HG03571 (cell line): Measurements from ENCODE around the gene HPD.

Source experiments
- ATAC-seq: cut with Tn5 transposase; IDR thresholded peaks from one replicate; pipeline ENCODE4 v1.9.1; 2021; ENCODE audit not compliant: unreplicated experiment

HPD gene

GRCh38 chr12:121828826-121829225, 29.8 kb downstream of the HPD start:
- no peak for ATAC-seq

GRCh38 chr12:121828306-121828705, 30.4 kb downstream of the HPD start:
- ATAC-seq = no peak

DNA sequence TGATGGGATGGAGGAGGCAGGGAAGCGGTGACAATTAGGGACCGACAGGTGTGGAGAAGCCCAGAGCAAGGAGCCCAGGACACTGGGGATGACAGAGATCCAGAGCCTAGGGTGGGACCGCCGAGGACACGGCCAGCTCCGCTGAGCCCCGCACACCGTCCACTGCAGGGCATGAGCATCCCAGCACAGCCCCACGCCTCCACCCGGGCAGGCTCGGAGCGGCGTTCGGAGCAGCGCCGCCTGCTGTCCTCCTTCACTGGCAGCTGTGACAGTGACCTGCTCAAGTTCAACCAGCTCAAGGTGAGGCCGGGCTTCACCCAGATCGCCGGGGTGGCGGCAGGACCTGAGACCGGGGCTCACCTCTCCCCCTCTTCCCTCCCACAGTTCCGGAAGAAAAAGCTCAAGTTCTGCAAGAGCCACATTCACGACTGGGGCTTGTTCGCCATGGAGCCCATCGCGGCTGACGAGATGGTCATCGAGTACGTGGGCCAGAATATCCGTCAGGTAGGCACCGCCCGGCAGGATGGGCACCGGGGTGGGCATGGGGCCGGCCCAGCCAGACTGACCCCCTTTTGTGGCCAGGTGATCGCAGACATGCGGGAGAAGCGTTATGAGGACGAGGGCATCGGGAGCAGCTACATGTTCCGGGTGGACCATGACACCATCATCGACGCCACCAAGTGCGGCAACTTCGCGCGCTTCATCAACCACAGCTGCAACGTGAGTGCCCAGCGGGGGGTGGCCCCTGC, 31.1 kb downstream of the HPD start:
- ATAC-seq = no peak

DNA sequence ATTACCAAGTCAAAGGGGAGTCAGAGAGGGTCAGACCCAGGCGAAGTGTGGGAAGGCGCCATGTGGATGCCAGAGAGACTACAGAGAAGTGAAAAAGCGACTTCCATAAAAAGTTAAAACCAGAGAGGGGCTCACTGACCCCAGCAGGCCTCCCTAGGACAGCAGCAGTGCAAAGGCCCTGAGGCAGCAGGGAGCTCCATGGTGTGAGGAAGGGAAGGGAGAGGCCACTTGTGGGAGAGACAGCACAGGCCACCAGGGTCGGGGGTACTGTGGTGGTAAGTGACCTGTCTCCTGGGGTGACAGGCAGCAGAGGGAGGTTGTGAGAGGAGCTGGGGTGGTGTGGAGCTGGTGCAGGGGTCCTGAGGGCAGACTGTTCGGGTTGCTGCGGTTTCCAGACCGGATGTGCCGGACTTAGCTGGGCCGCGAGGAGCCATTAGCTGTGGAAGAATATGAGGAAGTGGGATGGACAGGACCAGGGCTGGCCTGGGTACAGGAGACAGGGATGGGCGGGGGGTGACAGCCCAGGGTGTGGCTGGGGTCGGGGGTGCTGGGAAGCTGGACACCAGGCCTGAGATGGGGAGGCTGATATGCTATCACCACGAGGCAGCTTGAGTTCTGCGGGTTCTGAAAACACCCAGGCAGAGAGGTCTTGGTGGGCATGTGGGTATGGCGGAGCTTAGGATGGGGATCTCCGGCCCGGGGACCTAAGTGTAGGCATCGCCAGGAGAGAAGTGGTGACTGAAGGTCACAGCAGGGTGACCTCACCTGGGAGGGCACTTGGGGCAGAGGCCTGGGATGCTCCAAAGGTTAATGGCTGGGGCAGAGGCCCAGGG, 32.1 kb downstream of the HPD start:
- ATAC-seq = no peak

DNA sequence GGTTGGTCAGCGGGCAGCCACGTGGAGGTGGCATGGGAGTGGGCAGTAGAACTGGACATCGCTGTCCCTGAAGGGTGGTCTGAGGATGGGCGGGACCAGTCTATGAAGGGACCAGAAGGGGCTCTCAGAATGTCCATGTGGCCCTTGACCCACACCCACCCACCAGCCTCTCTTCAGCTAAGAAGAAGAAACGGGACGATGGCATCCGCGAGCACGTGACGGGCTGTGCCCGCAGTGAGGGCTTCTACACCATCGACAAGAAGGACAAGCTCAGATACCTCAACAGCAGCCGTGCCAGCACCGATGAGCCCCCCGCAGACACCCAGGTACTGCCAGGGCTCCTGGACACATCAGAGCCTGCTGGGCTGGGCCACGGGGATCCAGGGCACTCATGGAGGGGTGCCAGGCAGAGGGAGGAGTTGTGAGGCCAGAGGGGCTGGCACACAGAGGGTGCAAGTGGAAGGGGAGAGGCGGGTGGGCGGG, 33.6 kb downstream of the HPD start:
- ATAC-seq = no peak

GRCh38 chr12:121823727-121824115, 34.9 kb downstream of the HPD start:
- ATAC-seq = no peak

- ATAC-seq = no peak
Measured at GRCh38 chr12:121823101-121823726, 35.4 kb downstream of the HPD start.

- ATAC-seq = no peak
Measured at GRCh38 chr12:121822393-121823100, 36.1 kb downstream of the HPD start.

DNA sequence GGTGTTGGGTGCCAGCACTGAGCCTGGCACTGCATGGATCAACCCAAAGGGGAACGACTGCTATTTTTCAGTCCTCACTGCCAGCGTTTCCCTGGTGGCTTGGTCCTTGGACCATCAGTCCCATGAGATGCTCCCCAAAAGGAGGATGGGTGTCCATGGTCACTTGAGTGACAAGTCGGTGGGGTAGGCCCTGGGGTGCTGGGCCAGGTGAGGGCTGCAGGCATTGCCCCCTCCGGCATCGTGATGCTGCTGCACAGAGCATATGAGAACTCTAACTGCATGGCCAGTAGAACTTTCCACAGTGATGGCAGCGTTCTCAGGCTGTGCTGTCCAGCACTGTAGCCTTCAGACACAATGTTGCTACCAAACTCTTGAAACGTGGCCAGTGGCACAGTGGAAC, 38.6 kb downstream of the HPD start:
- no peak for ATAC-seq

- no peak for ATAC-seq
Measured at GRCh38 chr12:121819212-121819949, 39.3 kb downstream of the HPD start.

DNA sequence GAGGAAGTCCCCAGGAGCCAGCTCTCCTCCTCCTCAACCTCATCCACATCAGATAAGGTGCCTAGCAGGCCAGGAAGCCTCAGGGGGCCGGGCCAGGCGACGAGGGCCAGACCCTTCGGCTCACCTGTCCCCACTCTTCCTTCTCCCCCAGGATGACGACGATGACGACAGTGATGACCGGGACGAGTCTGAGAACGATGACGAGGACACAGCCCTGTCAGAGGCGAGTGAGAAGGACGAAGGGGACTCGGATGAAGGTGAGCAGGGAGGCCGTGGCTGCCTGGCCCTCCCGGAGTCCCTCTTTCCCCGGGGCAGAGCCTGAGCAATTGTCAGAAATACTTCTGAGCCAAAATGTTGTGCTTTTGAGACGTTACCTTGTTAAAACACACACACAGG, 41.0 kb downstream of the HPD start:
- no peak for ATAC-seq

GRCh38 chr12:121816925-121817647, 41.6 kb downstream of the HPD start:
- ATAC-seq = no peak

GRCh38 chr12:121815263-121815662, 43.4 kb downstream of the HPD start:
- no peak for ATAC-seq

DNA sequence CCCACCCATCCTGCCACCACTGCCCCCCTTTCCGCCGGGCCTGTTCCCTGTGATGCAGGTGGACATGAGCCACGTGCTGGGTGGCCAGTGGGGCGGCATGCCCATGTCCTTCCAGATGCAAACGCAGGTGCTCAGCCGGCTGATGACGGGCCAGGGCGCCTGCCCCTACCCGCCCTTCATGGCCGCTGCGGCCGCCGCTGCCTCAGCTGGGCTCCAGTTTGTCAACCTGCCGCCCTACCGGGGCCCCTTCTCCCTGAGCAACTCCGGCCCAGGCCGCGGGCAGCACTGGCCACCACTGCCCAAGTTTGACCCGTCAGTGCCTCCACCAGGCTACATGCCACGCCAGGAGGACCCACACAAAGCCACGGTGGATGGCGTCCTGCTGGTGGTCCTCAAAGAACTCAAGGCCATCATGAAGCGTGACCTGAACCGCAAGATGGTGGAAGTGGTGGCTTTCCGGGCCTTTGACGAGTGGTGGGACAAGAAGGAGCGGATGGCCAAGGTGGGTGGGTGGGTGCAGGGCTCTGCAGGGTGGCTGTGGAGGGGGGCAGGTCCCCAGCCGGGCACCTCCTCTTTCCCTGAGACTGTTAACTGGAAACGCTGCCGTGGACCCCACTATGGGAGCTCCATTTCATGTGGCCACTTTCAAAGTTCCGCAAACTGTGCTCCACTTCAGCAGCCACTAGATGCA, 44.1 kb downstream of the HPD start:
- ATAC-seq = no peak

GRCh38 chr12:121813951-121814350, 44.7 kb downstream of the HPD start:
- ATAC-seq = no peak

DNA sequence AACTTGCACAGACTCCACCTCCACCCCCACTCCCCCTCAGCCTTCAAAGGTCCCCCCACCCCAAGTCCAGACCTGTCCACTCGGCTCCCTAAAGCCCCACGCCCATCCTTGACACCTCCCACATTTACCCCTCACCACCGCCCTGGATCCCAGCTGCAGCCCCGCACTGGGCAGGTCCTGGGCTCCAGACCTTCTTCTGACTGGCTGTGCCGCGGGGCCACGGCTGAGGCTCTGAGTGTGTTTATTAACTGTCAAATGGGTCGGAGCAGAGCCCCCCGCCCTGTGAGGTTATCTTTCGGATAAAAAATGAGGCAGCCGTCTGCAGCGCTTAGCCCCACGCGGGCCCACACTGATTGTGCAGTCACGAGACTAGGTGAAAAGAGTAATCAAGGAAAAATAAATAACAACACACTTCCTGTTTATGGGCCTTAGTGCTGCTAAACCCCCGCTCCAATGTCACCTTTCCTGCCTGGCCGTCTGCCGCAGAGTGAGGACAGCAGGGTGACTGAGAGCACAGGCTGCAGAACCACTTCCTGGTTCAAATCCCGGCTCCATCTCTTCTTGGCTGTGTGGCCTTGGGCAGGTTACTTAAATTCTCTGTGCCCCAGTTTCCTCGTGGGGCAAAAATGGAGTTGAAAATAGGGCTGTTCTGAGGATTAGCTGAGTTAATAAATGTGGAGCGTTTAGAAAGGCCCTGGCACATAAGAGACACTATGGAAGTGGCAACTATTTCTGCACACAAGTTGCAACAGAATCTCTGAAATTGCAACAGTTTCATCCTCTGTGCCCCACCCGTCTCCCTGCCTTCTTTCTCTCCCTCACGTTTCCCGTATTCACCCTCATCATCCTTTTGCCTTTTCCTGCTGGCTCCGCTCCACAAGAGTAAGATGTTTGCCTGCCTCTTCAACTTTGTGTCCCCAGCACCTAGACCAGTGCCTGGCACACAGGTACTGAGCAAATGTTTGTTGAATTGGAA, 45.5 kb downstream of the HPD start:
- no peak for ATAC-seq

DNA sequence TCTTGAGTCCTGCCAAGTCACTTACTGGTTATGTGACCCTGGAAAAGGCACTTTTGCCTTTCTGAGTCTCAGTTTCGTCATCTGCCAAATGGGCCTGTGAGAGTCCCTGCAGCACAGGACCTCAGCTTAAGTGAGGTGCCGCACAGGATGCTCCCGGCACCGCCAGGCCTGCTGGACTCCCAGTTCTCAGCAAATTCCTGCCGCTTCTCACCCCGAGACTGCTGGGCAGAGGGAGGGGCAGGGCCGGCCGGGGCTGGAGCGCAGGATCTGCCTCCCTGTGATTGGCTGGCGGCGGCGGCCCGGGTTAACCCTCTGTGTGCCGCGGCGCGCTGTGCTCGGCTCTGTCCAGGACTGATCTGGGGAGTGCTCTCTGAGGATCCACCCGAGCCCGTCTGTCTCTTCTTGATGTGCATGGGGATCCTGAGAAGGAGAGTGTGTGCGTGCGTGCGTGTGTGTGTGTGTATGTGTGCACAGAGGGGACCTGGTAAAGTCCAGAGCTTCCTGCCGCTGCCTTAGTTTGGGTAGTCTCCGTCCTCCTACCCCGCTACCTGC, 46.3 kb downstream of the HPD start:
- no peak for ATAC-seq
